ENCODE results near the gene NRAP.
"Not testable (repeated sequence)": the region's sequence is repeated elsewhere in the genome, so short reads cannot be mapped to it uniquely, and the experiment has no call there.

NRAP gene

GRCh38 chr10:113665352-113665751 is 1.5 kb upstream of the NRAP start:
- TF ChIP-seq CTCF (IDR thresholded peaks at IDR 0.05; ENCODE audit: low read depth, low read length, missing control alignments): no peak
- Histone ChIP-seq H3K36me3 (replicated peaks) (no peaks in the 10 kb centered on the region), H3K27ac (no peak overlapping the region), H3K4me3 (ENCODE audit: low read depth, low read length) (no peak overlapping the region), H3K27me3 (replicated peaks) (no peaks in the 10 kb centered on the region)
- DNase-seq: no peak
- in situ Hi-C loops (cut with HindIII; ENCODE audit: low pct_ligation_motif_present, low sequenced_read_pairs): no loop called here

- DNase-seq: peak; percentile 9
- no peak for TF ChIP-seq CTCF (IDR thresholded peaks at IDR 0.05; ENCODE audit: low read depth, low read length, missing control alignments)
Observed at GRCh38 chr10:113663142-113663541, 699 bp downstream of the NRAP start.

GRCh38 chr10:113661332-113661731 is 2.5 kb downstream of the NRAP start:
- no peak overlapping the region for H3K27ac ChIP-seq
- in situ Hi-C loops (cut with HindIII; ENCODE audit: low pct_ligation_motif_present, low sequenced_read_pairs): no loop called here
- H3K4me3 ChIP-seq (ENCODE audit: low read depth, low read length): no peak overlapping the region
- DNase-seq: no peak
- no peaks in the 10 kb centered on the region for H3K27me3 ChIP-seq (replicated peaks)
- TF ChIP-seq CTCF (IDR thresholded peaks at IDR 0.05; ENCODE audit: low read depth, low read length, missing control alignments): no peak
- no peaks in the 10 kb centered on the region for H3K36me3 ChIP-seq (replicated peaks)

More at GRCh38 chr10:113663142-113663541, 699 bp downstream of the NRAP start:
- Histone ChIP-seq H3K27me3 (replicated peaks) (no peaks in the 10 kb centered on the region), H3K36me3 (replicated peaks) (no peaks in the 10 kb centered on the region), H3K4me3 (ENCODE audit: low read depth, low read length) (no peak overlapping the region), H3K27ac (no peak overlapping the region)
- in situ Hi-C loops (cut with HindIII; ENCODE audit: low pct_ligation_motif_present, low sequenced_read_pairs): no loop called here

GRCh38 chr10:113657544-113657943 is 6.3 kb downstream of the NRAP start:
- in situ Hi-C loops (cut with HindIII; ENCODE audit: low pct_ligation_motif_present, low sequenced_read_pairs): no loop called here
- H3K27ac ChIP-seq: no peak overlapping the region
- H3K4me3 ChIP-seq (ENCODE audit: low read depth, low read length): no peak overlapping the region
- no peaks in the 10 kb centered on the region for H3K27me3 ChIP-seq (replicated peaks)
- TF ChIP-seq CTCF (IDR thresholded peaks at IDR 0.05; ENCODE audit: low read depth, low read length, missing control alignments): no peak
- no peak for DNase-seq
- H3K36me3 ChIP-seq (replicated peaks): no peaks in the 10 kb centered on the region

- in situ Hi-C loops (cut with HindIII; ENCODE audit: low pct_ligation_motif_present, low sequenced_read_pairs): no loop called here
- Histone ChIP-seq H3K27me3 (replicated peaks) (no peaks in the 10 kb centered on the region), H3K36me3 (replicated peaks) (no peaks in the 10 kb centered on the region), H3K27ac (no peak overlapping the region), H3K4me3 (ENCODE audit: low read depth, low read length) (no peak overlapping the region)
- no peak for DNase-seq
- no peak for TF ChIP-seq CTCF (IDR thresholded peaks at IDR 0.05; ENCODE audit: low read depth, low read length, missing control alignments)
Observed at GRCh38 chr10:113656896-113657295, 6.9 kb downstream of the NRAP start.

GRCh38 chr10:113652456-113652855 is 11.4 kb downstream of the NRAP start:
- DNase-seq; H3K27ac ChIP-seq; H3K27me3 ChIP-seq (replicated peaks); H3K4me3 ChIP-seq (ENCODE audit: low read depth, low read length); in situ Hi-C loops (cut with HindIII; ENCODE audit: low pct_ligation_motif_present, low sequenced_read_pairs); H3K36me3 ChIP-seq (replicated peaks): not testable (repeated sequence)

Data from brain microvascular endothelial cell (primary cell).